ENCODE data around the gene ATF6B. TPM values are rescaled to one million over a fixed set of nuclear protein-coding genes. Genes with fewer than 3 reads are reported as not detected.
"Not testable (repeated sequence)": the region's sequence is repeated elsewhere in the genome, so short reads cannot be mapped to it uniquely, and the experiment has no call there.

The ATF6B gene
- total RNA-seq, 2 experiments from 2014 or later, result 60.6 to 61.8 TPM

GRCh38 chr6:32070814-32071543 lies 57.1 kb downstream of the ATF6B start:
- ChIA-PET CTCF (interaction anchor here (0.6 kb wide), 1 partner anchor 152 kb away, joined by 3 read pairs; no protein-coding TSS in a partner anchor), POLR2A (no interaction called here)

DNA sequence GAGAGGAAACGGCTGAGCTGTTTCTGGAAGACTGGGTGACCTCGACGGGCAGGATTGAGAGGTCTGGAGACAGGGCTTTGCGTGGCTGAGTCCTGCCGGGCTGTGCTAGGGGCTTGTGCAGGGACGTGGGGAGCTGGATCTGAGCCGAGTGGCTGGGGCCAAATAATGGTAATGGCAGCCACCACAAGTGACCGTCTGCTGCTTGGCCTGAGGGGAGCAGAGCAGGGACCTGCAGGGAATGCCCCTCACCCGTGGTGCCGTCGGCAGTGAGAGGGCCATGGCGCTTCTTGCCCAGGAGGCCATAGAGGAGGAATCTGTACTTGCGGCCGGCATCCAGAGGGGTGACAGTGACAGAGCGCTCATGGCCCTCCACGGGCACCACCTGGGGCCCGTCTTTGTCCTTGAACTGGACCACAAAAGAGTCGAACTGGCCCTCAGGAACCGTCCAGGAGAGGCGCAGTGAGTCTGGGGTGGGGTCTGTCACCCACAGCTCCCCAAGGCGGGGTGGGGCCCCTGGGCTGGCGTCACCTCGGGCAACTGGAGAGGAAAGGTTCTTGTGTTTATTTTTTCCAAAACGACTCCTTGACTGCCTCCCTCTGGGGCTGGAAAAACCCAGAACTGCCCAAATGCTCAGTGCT lies 58.0 kb downstream of the ATF6B start:
- POLR2A ChIA-PET, result no interaction called here

DNA sequence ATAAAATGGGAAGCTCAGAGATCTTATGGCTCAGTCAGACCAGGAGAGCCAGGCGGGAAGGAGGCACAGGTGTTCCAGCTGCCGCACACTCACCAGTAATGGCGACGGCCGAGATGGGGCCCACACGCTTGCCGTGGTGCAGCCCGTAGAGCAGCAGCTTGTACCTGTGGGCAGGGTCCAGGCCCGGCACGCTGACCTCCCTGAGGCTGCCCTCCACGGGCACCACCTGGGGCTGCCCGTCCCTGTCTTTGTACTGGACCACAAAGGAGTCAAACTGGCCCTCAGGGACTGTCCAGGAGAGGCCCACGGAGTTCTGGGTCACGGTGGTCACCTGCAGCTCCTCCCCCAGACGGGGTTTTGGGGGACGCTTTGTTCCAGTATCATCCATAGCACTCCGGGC lies 58.6 kb downstream of the ATF6B start:
- CTCF ChIA-PET, result no interaction called here

More for the DNA sequence above, 58.0 kb downstream of the ATF6B start:
- CTCF ChIA-PET, result no interaction called here

DNA sequence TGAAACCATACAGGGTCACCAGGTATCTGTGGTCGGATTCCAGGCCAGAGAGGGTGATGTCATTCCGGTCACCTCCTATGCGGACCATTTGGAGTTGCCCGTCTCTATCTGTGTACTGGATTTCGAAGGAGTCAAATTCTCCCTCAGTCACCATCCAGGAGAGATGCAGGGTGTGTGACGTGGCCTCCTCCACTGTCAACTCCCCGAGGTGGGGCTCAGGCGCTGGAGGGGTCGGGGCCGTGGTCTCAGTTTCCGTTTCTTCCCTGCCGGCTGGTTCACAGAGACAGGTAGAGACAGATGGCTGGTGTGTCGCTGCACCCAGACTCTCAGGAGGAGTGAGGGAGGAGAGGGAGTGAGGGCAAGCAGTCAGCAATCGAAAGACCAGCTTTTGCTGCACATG lies 59.2 kb downstream of the ATF6B start:
- ChIA-PET CTCF (no interaction called here), POLR2A (no interaction called here)

More for the DNA sequence above, 58.6 kb downstream of the ATF6B start:
- POLR2A ChIA-PET, result no interaction called here

GRCh38 chr6:32068315-32068714 lies 59.7 kb downstream of the ATF6B start:
- POLR2A ChIA-PET, CTCF ChIA-PET: not testable (repeated sequence)

- CTCF ChIA-PET, result not testable (repeated sequence)
These were observed 60.5 kb downstream of the ATF6B start for GRCh38 chr6:32067521-32067920.

More at GRCh38 chr6:32067521-32067920, 60.5 kb downstream of the ATF6B start:
- POLR2A ChIA-PET, result not testable (repeated sequence)

Other genes starting within 250 kb of the ATF6B start
- gene SLC44A4, start 249.2 kb downstream of the ATF6B start, total RNA-seq, result not detected
- gene EHMT2, start 230.5 kb downstream of the ATF6B start, total RNA-seq, result 10 to 100 TPM; 67.4 to 67.8 TPM
- gene ZBTB12, start 226.2 kb downstream of the ATF6B start, total RNA-seq, result 1 to 10 TPM; 3.3 to 3.6 TPM
- under 1 TPM; 0.59 to 0.82 TPM for gene C2, start 200.5 kb downstream of the ATF6B start, total RNA-seq
- gene CFB, start 182.2 kb downstream of the ATF6B start, total RNA-seq, result not detected
- 10 to 100 TPM; 80.0 to 85.7 TPM for gene NELFE, start 169.3 kb downstream of the ATF6B start, total RNA-seq
- 100 to 1,000 TPM; 106 to 109 TPM for gene SKIC2, start 169.1 kb downstream of the ATF6B start, total RNA-seq
- gene DXO, start 156.1 kb downstream of the ATF6B start, total RNA-seq, result 10 to 100 TPM; 11.8 to 13.7 TPM
- 1 to 10 TPM; 3.0 to 3.7 TPM for gene C4A, start 146.2 kb downstream of the ATF6B start, total RNA-seq
- gene C4B, start 113.5 kb downstream of the ATF6B start, total RNA-seq, result 1 to 10 TPM; 2.5 to 3.6 TPM
- under 1 TPM; 0.23 to 0.44 TPM for gene CYP21A2, start 89.8 kb downstream of the ATF6B start, total RNA-seq
- gene TNXB, start 18.9 kb downstream of the ATF6B start, total RNA-seq, result 1 to 10 TPM; 1.1 to 1.3 TPM
- gene FKBPL, start 2.0 kb upstream of the ATF6B start, total RNA-seq, result 1 to 10 TPM; 6.7 to 7.1 TPM
- gene PRRT1, start 23.7 kb upstream of the ATF6B start, total RNA-seq, result under 1 TPM; 0.61 TPM
- 10 to 100 TPM; 25.2 to 26.2 TPM for gene PPT2, start 25.9 kb upstream of the ATF6B start, total RNA-seq
- gene EGFL8, start 36.3 kb upstream of the ATF6B start, total RNA-seq, result 10 to 100 TPM; 11.9 to 12.3 TPM
- 10 to 100 TPM; 41.0 to 43.5 TPM for gene AGPAT1, start 47.8 kb upstream of the ATF6B start, total RNA-seq
- gene RNF5, start 50.2 kb upstream of the ATF6B start, total RNA-seq, result 10 to 100 TPM; 58.4 to 58.9 TPM
- gene AGER, start 56.0 kb upstream of the ATF6B start, total RNA-seq, result 10 to 100 TPM; 10.5 to 15.2 TPM
- 10 to 100 TPM; 53.9 to 59.3 TPM for gene PBX2, start 62.0 kb upstream of the ATF6B start, total RNA-seq
- 10 to 100 TPM; 69.4 to 73.0 TPM for gene GPSM3, start 64.4 kb upstream of the ATF6B start, total RNA-seq
- gene NOTCH4, start 95.8 kb upstream of the ATF6B start, total RNA-seq, result 1 to 10 TPM; 1.4 to 1.5 TPM
- not detected for gene TSBP1, start 243.7 kb upstream of the ATF6B start, total RNA-seq

Measured in activated CD8-positive, alpha-beta memory T cell treated with anti-CD3 and anti-CD28 coated beads for 36 hours (primary cell).